Tongue (tissue), 2 donors: ENCODE measurements around the gene HSD17B3. TPM values are rescaled to one million over a fixed set of nuclear protein-coding genes. Genes with fewer than 3 reads are reported as not detected.
"Not testable (repeated sequence)": the region's sequence is repeated elsewhere in the genome, so short reads cannot be mapped to it uniquely, and the experiment has no call there.

Experiments
- DNase-seq: peaks from one replicate; pipeline ENCODE4 v3.0.0-alpha.2; 2015
- total RNA-seq: library from RNA; depleted of rRNA; stranded (reverse); fragments of >200 nt; gene quantifications from one replicate; pipeline ENCODE4 v1.2.3, GENCODE V29; 2014

HSD17B3 gene
- total RNA-seq, 1 donor from 2014 or later, result not detected

DNA sequence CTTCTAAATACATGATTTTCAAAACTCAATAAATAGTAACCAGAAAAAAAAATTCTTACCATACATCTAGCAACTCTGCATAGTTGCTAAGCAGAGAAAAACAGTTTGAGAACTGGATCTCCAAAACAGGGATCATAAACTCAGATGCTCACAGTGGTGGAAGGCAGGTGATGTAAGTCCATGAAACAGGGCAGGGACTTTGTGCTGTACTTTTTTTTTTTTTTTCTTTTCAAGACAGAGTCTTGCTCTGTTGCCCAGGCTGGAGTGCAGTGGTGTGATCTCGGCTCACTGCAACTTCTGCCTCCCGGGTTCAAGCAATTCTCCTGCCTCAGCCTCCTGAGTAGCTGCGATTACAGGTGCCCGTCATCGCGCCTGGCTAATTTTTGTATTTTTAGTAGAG lies 5.0 kb upstream of the HSD17B3 start:
- DNase-seq, result not testable (repeated sequence)

DNA sequence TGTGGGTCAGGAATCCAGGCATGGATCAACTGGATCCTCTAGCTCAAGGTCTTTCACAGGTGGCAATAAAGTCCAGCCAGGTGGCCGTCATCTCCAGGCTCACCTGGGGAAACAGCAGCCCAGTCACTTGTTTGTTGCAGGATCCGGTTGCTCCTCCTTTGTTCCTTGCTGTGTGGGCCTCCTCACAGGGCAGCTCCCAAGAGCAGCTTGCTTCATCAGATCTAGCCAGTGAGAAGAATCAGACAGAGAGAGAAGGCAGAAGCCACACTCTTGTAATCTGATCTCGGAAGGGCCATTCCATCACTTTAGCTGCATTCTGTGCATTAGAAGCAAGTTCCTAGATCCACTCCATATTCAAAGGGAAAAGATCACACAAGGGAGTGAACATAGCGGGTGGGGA lies 3.2 kb upstream of the HSD17B3 start:
- DNase-seq, result no peak

DNA sequence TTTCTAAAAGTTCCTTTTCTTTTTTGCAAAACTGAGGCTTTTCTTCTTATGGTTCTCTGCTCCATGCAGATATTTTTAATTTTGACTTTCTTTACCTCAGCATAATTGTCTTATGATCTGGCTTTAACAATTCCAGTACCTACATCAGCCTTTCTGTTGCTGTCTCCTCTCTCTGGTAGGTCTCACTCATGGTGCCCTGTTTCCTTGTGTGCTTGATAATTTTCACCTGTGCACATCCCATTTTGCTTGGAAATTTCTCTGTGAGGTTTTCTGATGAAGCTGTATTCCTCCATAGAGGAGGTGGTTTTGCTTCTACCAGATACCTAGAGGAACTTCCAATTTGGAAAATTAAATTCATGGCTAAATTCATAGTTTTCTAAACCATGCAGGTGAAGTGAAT lies 2.3 kb upstream of the HSD17B3 start:
- no peak for DNase-seq

DNA sequence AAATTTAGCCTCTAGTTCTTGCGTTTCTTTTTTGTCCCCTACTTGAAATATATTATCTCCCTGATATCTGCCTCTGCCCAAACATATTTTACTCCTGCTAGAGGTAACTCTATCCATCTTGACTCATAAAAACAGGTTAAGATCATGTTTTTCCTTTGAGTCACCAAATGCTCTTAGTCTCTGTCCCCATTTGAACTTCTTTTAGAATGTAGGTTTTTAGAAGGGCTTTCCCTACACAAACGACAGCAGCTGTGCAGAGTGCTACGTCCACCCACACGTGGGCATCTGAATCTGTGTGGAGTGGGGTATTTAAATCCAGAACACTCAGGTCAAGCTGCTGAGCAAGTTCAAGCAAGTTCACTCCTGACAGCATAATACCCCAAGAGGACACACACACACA lies 2.2 kb downstream of the HSD17B3 start:
- DNase-seq, result no peak

DNA sequence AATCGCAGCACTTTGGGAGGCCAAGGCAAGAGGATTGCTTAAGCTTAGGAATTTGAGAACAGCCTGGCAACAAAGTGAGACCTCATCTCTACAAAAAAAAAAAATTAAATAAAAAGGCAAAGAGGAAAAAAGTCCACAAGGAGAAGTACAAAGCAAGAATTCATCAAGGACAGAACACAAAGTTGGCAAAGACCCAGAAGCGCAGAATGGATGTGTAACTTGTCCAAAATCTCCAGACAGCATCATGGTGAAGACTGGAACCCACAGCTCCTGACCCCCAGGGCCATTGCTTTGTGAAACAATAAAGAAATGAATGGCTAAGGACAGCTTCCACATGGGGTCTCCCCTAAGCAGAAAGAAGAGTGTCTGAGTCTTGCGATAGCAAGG lies 7.8 kb downstream of the HSD17B3 start:
- no peak for DNase-seq

DNA sequence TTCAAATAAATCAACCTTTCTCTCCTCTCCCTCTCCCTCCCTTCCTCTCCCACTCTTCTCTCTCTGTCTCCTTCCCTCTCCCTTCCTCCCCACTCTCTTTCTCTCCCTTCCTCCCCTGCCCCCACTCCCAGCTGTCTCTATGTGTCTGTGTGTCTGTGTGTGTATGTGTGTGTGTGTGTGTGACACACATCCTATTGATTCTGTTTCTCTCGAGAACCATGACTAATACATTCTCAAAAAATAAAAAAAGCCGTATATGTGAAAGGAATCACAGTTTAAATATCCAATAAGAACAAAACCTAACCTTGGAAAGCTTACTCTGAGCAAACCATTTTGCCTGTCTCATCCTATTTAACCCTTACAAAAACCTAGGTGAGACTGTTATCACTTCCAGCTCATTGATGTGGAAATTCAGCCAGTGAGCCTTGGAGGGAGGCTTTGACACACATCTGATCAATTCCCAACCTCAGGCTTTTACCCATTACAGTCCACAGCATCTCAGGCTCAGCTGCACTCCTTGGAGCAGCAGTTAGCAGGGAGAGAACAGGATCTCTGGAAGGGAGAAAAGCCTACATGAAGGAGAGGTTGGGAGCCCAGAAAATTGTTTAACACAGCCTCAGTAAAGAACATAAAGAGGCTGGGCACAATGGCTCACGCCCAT lies 8.3 kb downstream of the HSD17B3 start:
- DNase-seq, result peak; percentile 10

DNA sequence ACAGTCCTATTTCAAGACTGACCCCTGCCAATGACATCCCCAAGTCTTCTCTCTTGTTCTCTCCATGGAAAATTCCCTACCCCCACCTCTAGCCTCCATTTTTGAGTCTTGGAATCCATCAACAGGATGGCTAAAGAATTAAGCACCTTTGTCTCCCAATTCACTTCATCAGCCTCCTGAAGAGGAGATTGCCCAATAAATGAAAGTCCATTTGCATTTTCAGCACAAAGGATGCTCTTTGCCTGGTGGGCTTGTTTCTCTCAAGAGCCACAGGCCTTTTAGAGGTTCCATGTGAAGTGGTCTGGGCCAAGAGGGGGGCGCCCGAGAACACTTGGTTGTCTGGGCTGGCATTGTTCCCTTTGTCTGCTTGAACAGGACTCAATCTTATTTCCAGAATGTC lies 12.6 kb downstream of the HSD17B3 start:
- DNase-seq, result no peak

DNA sequence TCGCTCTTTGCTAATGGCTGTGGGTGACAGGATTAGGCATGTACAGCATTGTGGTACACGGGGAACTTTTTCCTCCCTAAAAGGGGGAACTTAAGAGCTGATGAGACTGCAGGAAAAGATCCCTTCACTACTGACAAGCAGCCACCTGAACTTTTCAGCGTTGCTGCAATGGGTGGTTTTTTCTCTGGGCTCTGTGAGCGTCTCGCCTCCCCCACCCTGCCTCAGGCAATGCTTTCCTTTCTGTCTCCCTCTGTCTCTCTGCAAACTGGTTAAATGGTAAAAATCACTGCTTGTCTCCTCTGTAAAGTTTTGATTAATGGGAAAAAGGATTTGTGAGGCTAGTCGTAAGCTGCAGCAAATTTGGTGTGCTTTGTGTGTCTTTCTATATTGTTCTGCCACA lies 20.3 kb downstream of the HSD17B3 start:
- DNase-seq, result no peak

DNA sequence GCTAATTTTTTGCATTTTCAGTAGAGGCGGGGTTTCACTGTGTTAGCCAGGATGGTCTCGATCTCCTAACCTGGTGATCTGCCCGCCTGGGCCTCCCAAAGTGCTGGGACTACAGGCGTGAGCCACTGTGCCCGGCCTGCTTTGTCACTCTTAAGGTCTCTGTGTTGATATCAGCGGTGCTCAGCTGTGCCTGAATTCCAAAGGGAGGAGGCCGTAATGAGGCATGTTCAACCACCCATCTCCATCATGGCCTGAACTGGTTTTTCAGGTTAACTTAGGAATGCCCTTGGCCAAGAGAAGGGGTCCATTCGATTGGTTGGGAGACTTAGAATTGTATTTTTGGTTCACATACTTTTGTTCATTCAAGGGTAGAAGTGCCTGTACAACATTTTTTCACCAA lies 22.0 kb downstream of the HSD17B3 start:
- DNase-seq, result peak; percentile 11

DNA sequence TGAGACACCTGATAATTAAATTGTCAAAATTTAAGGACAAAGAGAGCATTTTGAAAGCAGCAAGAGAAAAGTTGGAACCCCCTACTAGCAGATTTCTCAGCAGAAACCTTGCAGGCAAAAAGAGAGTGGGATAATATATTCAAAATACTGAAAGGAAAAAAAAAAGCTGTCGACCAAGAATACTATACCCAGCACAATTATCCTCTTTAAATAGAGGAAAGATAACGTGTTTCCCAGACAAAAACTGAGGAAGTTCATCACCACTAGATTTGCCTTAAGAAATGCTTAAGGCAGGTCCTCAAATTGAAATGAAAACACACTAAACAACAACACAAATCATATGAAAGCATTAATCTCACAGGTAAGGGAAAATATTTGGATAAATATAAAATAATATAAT lies 27.0 kb downstream of the HSD17B3 start:
- no peak for DNase-seq

DNA sequence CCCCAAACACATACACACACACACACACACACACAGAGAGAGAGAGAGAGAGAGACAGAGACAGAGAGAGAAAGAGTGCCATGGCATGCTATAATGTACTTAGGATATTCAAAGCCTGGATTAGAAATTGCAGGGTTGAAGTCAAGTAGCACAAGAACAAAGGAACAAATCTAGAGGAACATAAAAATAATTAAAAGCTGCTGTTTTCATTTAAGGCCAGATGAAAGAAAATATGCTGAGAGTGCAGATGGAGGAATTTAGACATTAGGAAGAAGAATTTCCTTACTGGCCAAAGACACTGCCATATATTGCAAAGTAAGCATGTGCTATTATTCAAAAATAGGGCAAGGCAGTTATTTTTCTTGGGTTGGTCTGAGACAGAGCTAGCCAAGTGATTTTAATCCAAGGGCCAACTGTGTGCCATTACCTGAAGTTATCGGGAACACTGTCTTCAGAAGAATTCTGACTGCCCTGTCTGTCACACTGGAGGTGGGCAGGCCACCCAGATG lies 31.7 kb downstream of the HSD17B3 start:
- no peak for DNase-seq

DNA sequence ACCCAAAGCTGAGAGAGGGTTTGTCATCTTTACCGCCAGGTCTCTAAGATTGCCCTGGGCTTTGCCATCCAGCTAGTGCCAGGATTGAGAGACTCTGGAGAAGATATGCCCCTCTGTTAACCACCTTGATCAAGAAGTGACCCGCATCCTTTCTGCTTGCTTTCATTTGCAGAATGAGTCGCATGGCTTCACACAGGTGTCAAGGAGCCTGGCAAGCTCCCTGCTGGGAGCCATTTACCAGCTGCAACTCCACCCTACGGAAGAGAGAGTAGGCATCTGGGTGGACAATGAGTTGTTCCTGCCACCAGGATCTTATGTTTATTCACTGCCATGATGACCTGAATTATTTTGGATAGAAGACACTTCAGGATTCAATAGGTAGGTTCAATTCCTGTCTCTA lies 43.0 kb downstream of the HSD17B3 start:
- no peak for DNase-seq

DNA sequence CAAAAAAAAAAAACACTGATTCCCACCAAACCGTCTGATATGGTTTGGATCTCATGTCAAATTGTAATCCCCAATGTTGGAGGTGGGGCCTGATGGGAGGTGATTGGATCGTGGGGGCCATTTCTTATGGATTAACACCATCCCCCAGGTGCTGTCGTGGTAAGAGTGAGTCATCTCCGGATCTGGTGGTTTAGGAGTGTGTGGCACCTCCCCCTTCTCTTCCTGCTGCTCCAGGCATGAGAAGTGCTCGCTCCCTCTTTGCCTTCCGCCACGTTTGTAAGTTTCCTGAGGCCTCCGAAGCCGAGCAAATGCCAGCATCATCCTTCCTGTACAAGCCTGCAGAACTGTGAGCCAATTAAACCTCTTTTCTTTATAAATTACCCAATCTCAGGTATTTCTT lies 45.2 kb downstream of the HSD17B3 start:
- no peak for DNase-seq

DNA sequence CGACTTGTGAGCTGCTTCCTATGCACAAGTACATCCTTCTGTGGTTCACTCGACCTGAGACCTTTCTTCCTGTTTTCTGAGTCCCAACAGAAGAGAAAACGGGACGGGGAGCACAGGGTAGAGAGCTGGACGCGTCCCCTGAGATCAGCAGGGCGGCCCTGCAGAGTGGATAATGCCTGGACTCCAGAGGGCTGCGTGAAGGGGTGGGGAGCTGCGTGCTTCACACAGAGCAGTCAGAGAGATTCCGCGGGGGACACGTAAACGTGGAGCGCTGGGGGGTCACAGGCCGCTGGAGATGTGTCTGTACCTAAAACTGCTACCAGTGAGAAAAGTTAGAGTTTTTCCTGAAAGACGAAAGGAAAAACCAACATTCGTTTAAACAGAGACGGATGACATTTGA lies 46.3 kb downstream of the HSD17B3 start:
- no peak for DNase-seq

DNA sequence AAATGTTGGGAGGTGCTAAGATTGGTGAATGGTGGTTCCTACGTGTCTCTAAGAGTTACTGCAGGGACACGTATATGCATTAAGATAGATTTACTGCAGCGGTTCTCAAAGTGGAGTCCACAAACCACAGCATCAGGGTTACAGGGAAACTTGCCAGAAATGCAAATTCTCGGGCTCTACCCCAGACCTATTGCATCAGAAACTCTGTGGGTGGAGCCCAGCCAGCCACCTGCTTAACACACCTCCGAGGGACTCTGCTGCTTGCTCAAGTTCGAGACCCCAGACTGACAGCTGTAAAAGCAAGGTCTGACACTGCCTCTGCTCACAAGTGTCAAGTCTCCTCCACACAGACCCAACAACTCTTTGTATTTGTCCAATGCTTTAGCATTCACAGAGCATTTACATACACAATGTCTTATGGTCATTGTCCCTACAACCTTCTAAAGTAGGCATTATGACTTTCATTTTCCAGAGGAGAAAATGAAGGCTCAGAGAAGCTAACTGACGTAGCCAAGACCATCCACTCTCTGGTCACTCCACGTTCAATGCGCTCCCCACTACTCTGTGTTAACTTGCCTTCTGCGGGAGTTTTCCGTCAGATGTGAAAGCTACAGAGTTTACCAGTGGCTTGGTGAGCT lies 48.8 kb downstream of the HSD17B3 start:
- no peak for DNase-seq

DNA sequence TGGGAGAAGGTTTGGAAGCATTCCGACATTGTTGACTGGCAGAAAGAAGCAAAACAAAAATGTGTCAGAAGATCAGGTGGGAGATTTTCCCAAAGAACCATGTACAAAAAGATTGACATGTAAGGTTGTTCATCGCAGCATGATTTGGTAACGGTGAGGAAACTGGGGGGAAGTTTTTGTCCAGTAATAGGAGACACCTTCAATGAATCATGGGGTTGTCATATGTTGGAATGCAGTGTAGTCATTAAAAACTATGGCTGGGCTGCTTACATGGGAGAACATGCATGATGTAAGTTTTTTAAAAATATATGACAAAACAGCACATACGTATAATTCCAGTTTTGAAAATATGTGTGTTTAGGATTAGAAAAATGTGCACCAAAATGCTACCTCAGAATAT lies 50.5 kb downstream of the HSD17B3 start:
- no peak for DNase-seq

DNA sequence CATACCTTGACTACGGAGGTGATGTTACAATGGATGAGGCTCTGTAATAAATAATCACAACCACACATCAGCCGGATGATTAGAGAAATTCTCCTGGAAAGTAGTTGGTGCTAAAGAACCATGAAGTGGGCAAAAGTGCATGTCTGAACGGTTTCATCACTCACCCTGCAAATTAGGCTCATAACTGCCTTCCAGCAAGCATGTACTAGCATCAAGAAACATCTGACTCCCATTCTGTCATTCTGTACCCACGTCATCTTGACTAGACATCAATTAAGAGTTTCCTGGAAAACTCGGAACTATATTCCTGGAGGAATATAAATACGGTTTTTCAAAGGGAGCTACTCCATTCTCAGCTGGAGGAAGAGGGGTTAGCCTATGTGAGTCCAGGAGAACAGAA lies 52.2 kb downstream of the HSD17B3 start:
- no peak for DNase-seq

DNA sequence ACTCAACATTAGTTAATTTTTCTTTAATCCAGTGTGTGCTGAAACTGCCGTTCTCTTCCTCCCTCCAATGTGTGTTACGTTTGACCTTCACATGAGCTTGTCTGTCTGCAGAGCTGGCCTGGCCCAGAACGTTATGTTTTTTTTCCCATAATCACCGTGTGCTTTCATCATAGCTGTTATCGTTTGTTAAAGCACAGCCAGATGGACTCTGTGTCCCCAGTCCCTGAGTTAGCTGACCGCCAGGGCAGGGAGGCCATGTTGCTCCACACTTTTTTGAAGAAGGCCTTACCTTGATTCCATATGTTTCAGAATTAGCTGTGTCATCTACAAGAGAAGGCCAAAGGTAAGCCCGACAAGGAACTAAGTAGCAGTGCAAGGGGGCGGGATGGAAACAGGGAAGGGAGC lies 55.7 kb downstream of the HSD17B3 start:
- DNase-seq, result peak; percentile 18

DNA sequence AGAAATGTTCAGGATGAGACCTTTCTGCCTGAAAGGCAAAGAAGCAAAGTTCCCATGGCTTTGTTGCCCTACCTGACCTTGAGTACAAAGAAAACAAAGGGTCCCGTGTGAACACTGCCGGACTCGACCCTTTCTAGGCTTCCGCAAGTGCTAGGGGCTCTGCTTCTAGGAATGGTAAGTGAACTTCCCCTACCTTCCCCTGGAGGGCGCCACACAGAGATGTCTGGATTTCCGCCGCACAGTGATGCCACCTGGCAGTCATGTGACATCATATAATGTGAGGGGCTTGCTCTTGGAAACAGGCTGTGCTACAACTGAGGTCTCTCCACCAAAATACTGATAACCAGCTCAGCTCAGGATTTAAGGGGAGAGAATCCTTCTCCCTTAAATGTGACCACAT lies 56.6 kb downstream of the HSD17B3 start:
- no peak for DNase-seq

DNA sequence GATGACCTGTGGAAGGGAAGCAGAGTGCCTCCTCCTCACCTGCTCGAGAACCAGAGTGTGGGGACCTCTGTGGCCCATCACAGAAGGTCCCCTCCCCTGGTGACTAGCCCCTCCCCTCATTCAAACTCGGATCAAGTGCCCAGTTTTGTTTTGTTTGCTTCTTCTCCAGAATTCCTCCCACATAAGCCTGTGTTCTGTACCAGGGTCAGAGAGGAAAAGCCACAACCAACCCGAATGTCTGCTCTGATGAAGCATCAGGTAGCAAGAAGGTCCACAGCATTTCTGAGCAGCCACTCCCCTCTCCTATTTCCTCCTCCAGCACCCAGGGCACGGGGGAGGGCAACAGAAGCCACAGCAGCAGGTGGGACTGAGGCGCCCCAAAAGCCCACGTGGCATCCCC lies 58.2 kb downstream of the HSD17B3 start:
- no peak for DNase-seq

DNA sequence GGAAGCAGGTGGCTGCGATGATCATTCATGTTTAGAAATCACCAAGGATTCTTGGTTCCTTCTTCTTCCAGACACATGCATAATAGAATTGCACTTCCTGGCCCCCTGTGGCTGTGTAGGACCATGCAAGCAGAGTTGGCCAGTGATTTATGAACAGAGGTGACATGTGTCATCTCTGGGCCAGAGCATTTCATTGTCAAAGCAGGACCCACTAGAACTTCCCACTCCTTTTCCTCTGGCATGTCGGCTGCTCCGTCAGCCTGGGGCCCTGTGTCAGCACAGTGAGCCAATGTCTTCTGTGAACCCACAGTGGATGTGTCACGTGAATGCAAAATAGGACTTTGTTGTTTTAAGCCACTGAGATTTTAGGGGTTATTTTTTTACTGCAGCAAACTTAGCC lies 59.2 kb downstream of the HSD17B3 start:
- no peak for DNase-seq

DNA sequence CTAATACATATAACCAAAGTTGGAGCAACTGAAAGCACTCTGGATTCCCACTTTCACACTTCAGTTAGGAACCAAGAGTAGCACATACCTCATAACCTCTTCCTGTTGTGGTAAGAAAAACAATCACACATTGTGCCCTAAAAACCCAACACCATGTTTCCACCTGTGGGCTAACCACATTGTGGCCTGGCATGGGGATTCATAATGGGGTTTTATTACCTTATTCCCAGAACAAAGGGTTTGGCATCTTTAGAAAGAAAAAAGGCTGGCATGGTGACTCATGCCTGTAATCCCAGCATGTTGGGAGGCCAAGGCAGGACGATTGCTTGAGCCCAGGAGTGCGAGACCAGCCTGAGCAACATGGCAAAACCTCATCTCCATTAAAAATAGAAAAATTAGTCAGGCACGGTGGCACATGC lies 60.6 kb downstream of the HSD17B3 start:
- DNase-seq, result no peak

DNA sequence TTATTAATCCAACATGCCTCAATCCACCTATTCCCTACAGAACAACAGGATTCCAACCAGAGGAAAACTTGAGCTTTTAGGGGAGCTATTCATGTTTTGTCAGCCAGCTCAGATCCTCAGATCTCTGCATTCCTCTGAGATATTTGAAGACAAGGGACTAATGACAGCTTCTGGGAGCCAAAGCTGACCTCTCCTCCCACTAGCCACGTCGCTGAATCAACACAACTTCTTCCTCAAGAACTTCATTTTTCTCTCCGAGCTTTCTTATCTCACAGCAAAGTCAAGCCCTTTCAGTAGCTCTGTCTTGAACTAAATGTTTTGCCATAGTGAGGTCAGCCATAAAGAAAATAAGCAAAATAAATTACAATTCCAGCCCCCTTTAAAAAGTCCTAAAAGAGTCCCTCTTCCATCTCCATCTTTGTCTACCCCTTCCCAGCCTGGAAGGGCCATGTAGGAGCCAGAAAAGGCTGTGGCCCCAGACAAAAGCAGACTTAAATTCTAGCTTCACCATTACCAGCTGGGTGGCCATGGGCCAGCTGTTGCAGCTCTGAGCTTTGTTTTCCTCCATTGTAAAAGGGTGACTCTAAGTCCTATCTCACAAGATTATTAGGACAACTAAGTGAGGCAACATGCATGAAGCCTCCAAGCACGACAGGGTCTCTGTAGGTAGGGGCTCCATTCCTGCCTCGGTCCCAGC lies 65.0 kb downstream of the HSD17B3 start:
- no peak for DNase-seq

DNA sequence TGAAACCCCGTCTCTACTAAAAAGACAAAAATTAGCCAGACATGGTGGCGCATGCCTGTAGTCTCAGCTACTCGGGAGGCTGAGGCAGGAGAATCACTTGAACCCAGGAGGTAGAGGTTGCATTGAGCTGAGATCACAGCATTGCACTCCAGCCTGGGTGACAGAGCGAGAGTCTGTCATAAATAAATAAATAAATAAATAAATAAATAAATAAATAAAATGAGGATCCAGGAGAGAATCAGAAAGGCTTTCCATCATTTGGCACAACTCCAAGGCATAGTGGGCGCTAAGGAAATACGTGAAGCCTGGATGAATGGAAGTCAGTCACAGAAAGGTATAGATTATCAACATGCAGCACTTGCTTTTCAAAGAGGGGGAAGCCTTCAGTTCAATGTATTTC lies 65.6 kb downstream of the HSD17B3 start:
- DNase-seq, result not testable (repeated sequence)
